ENCODE results near the gene GSTA2. TPM values are rescaled to one million over a fixed set of nuclear protein-coding genes. Genes with fewer than 3 reads are reported as not detected.

Gene GSTA2
- total and polyA plus RNA-seq, 2 donors from 2014 or later = 0.28 to 133 TPM

- peaks cover 0 to 6% (median 0%) of the 10 kb centered on the region in 3 donors for H3K36me3 ChIP-seq (ENCODE audit: control insufficient read depth in 2 of 3, insufficient read depth in 3 of 3, low read length in 3 of 3)
- H3K4me3 ChIP-seq (ENCODE audit: low read length in 3 of 3) = no peak overlapping the region
- H3K4me1 ChIP-seq (ENCODE audit: control insufficient read depth in 2 of 3, insufficient read depth in 2 of 3, low read depth in 1 of 3, low read length in 3 of 3) = no peaks in the 10 kb centered on the region
- intact Hi-C loops (cut with DNase I) = no loop called here
- H3K27ac ChIP-seq (ENCODE audit: low read depth in 2 of 2, low read length in 2 of 2) = peak overlapping the region in 1 of 2 donors; percentile 71
- H3K9ac ChIP-seq (ENCODE audit: low read length in 3 of 3) = no peak overlapping the region
- no peaks in the 10 kb centered on the region for H3K27me3 ChIP-seq (ENCODE audit: control insufficient read depth, insufficient read depth, low read length)
- DNase-seq = no peak
- no peaks in the 10 kb centered on the region for H3K9me3 ChIP-seq (ENCODE audit: control insufficient read depth in 2 of 3, insufficient read depth in 1 of 3, low read length in 3 of 3)
- no peak for FAIRE-seq
- TF ChIP-seq CTCF (IDR thresholded peaks at IDR 0.05; ENCODE audit: borderline replicate concordance, extremely low read depth, insufficient read depth) = no peak
These were observed 17.1 kb downstream of the GSTA2 start for GRCh38 chr6:52746213-52746612.

GRCh38 chr6:52745764-52746201 lies 17.5 kb downstream of the GSTA2 start:
- H3K4me1 ChIP-seq (ENCODE audit: control insufficient read depth in 2 of 3, insufficient read depth in 2 of 3, low read depth in 1 of 3, low read length in 3 of 3) = no peaks in the 10 kb centered on the region
- no peak overlapping the region for H3K9ac ChIP-seq (ENCODE audit: low read length in 3 of 3)
- TF ChIP-seq CTCF (IDR thresholded peaks at IDR 0.05; ENCODE audit: borderline replicate concordance, extremely low read depth, insufficient read depth) = no peak
- H3K4me3 ChIP-seq (ENCODE audit: low read length in 3 of 3) = no peak overlapping the region
- intact Hi-C loops (cut with DNase I) = no loop called here
- H3K36me3 ChIP-seq (ENCODE audit: control insufficient read depth in 2 of 3, insufficient read depth in 3 of 3, low read length in 3 of 3) = peaks cover 0 to 6% (median 0%) of the 10 kb centered on the region in 3 donors
- FAIRE-seq (no peak), DNase-seq (no peak)
- H3K27me3 ChIP-seq (ENCODE audit: control insufficient read depth, insufficient read depth, low read length) = no peaks in the 10 kb centered on the region
- no peaks in the 10 kb centered on the region for H3K9me3 ChIP-seq (ENCODE audit: control insufficient read depth in 2 of 3, insufficient read depth in 1 of 3, low read length in 3 of 3)
- no peak overlapping the region for H3K27ac ChIP-seq (ENCODE audit: low read depth in 2 of 2, low read length in 2 of 2)

GRCh38 chr6:52741872-52742271 lies 21.4 kb downstream of the GSTA2 start:
- TF ChIP-seq CTCF (IDR thresholded peaks at IDR 0.05; ENCODE audit: borderline replicate concordance, extremely low read depth, insufficient read depth) = no peak
- Histone ChIP-seq H3K9me3 (ENCODE audit: control insufficient read depth in 2 of 3, insufficient read depth in 1 of 3, low read length in 3 of 3) (no peaks in the 10 kb centered on the region), H3K27me3 (ENCODE audit: control insufficient read depth, insufficient read depth, low read length) (no peaks in the 10 kb centered on the region), H3K4me1 (ENCODE audit: control insufficient read depth in 2 of 3, insufficient read depth in 2 of 3, low read depth in 1 of 3, low read length in 3 of 3) (no peaks in the 10 kb centered on the region), H3K9ac (ENCODE audit: low read length in 3 of 3) (no peak overlapping the region), H3K36me3 (ENCODE audit: control insufficient read depth in 2 of 3, insufficient read depth in 3 of 3, low read length in 3 of 3) (no peaks in the 10 kb centered on the region), H3K27ac (ENCODE audit: low read depth in 2 of 2, low read length in 2 of 2) (no peak overlapping the region), H3K4me3 (ENCODE audit: low read length in 3 of 3) (no peak overlapping the region)
- FAIRE-seq (no peak), DNase-seq (no peak)
- intact Hi-C loops (cut with DNase I) = no loop called here

GRCh38 chr6:52739627-52740026 lies 23.6 kb downstream of the GSTA2 start:
- Histone ChIP-seq H3K9ac (ENCODE audit: low read length in 3 of 3) (no peak overlapping the region), H3K4me1 (ENCODE audit: control insufficient read depth in 2 of 3, insufficient read depth in 2 of 3, low read depth in 1 of 3, low read length in 3 of 3) (peaks cover 0 to 4% (median 0%) of the 10 kb centered on the region in 3 donors), H3K27me3 (ENCODE audit: control insufficient read depth, insufficient read depth, low read length) (no peaks in the 10 kb centered on the region), H3K9me3 (ENCODE audit: control insufficient read depth in 2 of 3, insufficient read depth in 1 of 3, low read length in 3 of 3) (no peaks in the 10 kb centered on the region), H3K4me3 (ENCODE audit: low read length in 3 of 3) (no peak overlapping the region), H3K27ac (ENCODE audit: low read depth in 2 of 2, low read length in 2 of 2) (no peak overlapping the region), H3K36me3 (ENCODE audit: control insufficient read depth in 2 of 3, insufficient read depth in 3 of 3, low read length in 3 of 3) (no peaks in the 10 kb centered on the region)
- no peak for FAIRE-seq
- no peak for TF ChIP-seq CTCF (IDR thresholded peaks at IDR 0.05; ENCODE audit: borderline replicate concordance, extremely low read depth, insufficient read depth)
- DNase-seq = no peak
- intact Hi-C loops (cut with DNase I) = no loop called here
